HG03039 (cell line): ENCODE measurements around the gene SYMPK.

Experiments
- ATAC-seq: cut with Tn5 transposase; IDR thresholded peaks from one replicate; pipeline ENCODE4 v1.9.1; 2021; ENCODE audit warnings: mild to moderate bottlenecking, moderate library complexity; ENCODE audit not compliant: unreplicated experiment

Gene SYMPK

DNA sequence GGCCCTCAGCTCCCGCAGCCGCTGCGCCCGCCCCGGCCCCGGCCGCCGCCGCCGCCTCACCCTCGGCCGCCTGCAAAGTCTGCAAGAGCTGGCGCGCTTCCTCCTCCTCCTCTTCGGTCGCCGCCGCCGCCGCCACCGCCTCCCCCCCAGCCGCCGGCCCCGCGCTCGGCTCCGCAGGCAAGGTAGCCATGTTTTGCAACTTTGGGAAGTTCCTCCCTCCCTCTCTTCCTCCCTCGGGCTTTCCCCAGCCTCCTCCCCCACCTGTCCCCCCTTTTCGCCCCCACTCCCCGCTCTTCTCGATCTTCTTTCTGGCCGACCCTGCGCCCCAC lies 94.3 kb downstream of the SYMPK start:
- no peak for ATAC-seq

DNA sequence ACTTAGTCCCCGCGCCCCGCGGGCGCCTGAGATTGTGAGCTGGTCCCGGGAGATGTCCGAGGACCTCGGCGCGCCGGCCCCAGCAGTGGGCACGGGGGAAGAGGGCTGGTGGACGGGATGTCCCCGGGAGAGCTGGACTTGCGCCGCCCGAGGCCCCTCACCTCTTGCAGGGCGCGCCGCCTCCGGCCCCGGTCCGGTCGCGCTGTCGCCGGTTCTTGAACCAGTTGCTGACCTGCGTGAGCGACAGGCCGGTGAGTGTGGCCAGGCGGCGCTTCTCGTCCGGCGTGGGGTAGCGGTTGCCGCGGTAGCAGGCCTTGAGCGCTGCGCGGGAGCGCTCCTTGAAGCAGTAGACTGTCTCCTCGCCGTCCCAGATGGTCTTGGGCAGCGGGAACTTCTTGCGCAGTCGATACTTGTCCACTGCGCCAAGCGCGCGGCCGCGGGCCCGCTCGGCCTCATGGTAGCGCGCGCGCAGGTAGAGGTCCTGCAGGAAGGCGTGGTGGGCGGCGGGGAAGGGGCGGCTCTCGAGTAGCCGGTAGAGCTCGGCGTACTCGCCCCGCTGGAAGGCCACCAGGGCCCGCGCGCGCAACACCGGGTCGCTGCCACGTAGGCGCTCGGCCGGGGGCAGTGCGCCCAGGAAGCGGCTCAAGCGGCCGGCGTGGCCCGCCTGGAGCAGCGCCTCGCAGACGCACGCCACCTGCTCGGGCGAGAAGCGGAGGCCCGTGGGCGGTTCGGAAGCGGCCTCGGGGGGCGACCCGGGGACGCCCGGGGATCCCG lies 94.9 kb downstream of the SYMPK start:
- no peak for ATAC-seq

DNA sequence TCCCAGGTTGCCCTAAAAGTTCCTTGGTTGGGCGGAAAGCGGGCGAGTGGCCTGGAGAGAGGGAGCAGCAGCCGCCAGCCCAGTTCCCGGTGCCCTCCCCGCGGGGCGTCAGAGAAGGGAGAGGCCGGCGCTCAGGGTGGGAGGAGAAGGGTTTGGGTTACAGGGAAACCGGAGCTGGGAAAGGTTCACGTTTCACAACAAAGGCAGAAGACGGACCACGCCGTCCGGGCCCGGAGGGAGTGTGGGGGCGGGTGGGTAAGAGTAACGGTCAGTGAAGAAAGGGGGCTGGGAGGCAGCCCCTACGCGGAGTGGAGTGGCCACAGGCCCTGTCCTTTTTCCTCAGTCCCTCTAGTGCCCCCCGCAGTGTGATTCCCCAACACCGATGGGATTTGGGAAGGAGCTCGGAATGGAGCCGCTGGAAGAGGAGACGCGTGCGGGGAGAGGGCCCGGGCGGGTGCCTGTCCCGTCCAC lies 95.5 kb downstream of the SYMPK start:
- ATAC-seq: no peak

DNA sequence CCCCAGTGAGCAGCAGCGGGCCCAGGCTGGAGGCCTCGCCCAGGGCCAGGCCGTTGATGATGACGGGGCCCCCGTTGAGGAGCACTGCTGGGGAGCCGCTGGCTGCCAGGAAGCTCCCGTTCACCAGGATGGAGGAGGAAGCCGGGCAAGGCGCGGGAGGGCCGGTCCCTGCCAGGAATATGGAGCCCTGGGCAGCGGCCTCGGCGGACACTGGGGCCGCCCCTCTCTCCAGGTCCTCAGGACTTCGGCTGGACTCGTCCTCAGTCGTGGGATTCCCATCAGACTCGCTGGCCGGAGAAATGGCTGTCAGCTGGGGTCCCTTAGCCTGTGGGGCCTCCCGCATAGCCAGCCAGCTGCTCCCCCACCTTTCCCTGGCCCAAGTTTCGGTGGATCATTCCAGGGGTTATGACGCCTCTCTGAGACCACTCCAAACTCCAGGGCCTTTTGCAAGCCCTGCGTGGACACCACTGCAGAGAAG lies 96.0 kb downstream of the SYMPK start:
- ATAC-seq: no peak

DNA sequence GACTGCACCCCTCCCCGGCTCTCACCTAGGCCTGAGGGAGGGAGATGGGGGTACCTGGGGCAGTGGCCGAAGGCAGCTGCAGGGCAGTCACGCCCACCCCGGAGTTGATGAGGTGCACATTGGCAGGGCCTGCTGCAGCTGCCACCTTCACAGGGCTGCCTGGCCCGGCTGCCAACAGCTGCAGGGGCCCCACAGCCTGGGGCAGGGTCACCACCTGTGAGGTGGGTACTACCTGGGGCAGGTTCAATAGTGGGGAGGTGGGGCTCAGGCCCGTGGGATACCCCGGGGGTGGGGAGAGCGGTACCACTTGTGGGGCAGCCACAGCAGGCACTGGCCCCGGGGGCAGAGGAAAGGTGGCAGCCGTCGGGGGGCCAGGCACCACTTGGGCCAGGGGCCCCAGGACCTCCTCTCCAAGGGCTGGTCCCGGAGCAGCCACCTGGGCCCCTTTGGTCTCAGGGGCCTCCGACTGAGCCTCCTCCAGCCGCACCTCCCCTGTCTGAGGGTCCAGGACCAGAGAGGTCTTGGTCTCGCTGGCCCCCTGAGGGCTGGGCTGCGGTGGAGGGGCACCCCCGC lies 96.6 kb downstream of the SYMPK start:
- ATAC-seq: no peak

DNA sequence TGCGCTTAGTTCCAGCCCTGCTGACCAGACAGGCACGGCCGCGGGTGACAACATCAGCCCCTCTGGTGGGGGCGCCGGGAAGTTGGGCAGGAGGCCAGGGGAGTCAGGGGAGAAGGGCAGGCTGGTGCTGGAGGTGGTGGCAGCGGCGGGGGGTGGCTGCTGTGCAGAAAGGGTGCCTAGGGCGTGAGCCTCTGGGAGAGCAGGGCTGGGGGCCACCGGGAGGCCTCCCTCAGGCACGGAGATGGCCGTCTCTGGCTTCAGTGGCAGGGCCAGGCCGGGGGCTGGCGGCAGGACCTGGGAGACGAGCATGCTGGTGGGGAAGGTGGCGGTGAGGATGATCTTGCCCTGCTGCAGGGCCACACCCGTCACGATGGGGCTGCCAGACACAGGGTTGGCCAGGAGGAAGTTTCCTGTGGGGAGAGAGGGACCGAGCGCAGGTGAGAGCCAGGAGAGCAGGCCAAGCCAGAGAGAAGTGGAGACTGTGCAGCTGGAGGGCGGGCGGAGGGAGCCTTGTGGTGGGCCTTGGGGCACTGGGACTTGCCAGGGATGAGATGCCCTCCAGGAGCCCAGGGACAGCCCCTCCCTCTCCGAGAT lies 97.1 kb downstream of the SYMPK start:
- ATAC-seq: no peak
